ENCODE measurements around the gene OSBPL8.

- TF ChIP-seq CTCF (conservative IDR thresholded peaks at IDR 0.05; ENCODE audit: low read depth in 2 of 2) (no peak), EZH2phosphoT487 (IDR thresholded peaks at IDR 0.05; ENCODE audit: unreplicated experiment) (no peak), NANOG (IDR thresholded peaks at IDR 0.05; ENCODE audit: borderline replicate concordance) (no peak), POLR2AphosphoS5 (IDR thresholded peaks at IDR 0.05; ENCODE audit: low read depth) (no peak), ZNF114 (CRISPR knock-in tag; IDR thresholded peaks at IDR 0.05) (no peak), REST (IDR thresholded peaks at IDR 0.05; ENCODE audit: unreplicated experiment) (no peak), EZH2 (IDR thresholded peaks at IDR 0.05; ENCODE audit: low read depth, unreplicated experiment) (no peak), ZNF331 (CRISPR knock-in tag; IDR thresholded peaks at IDR 0.05; ENCODE audit: low read depth) (no peak), ZNF462 (CRISPR knock-in tag; IDR thresholded peaks at IDR 0.05) (no peak), CREB1 (CRISPR knock-in tag; IDR thresholded peaks at IDR 0.05; ENCODE audit: low read depth) (no peak)
Observed at GRCh38 chr12:76523408-76523807, 36.2 kb downstream of the OSBPL8 start.

Measured in GM23338 (cell line).